ENCODE measurements around the gene SMAD2. TPM values are rescaled to one million over a fixed set of nuclear protein-coding genes. Genes with fewer than 3 reads are reported as not detected.
"Not testable (repeated sequence)": the region's sequence is repeated elsewhere in the genome, so short reads cannot be mapped to it uniquely, and the experiment has no call there.

Gene SMAD2
- total and polyA plus RNA-seq, 5 donors, result 30.7 to 114 (median 94.9) TPM

DNA sequence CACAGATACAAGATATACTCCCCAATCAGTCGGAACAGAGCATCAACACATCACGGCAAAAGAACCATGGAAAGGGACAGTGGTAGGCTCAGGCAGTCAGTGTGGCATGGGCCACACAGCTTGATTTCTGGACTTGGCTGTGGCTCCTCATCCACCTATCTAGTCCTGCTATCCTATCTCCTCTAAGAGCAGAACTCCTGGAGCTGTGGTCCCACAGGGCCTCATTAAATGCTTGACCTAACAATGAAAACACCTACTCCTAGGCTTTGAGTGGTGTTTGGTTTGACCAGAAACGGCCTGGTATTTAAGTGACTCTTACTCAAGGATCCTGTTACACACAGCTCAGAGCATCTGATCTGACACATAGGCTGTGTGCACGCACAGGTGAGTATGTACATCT is 33.6 kb upstream of the SMAD2 start:
- Histone ChIP-seq H3K4me3 (ENCODE audit: low read length) (no peak overlapping the region), H3K9me3 (ENCODE audit: control insufficient read depth, low read length) (no peaks in the 10 kb centered on the region), H3K4me1 (ENCODE audit: control insufficient read depth, insufficient read depth, low read length) (no peaks in the 10 kb centered on the region), H3K27ac (ENCODE audit: low read length) (no peak overlapping the region), H3K27me3 (ENCODE audit: control insufficient read depth, insufficient read depth) (no peaks in the 10 kb centered on the region)
- intact Hi-C loops (cut with DNase I), result no loop called here
- WGBS, result 83% methylated on average over 4 of the region's 4 CpGs
- ATAC-seq (no peak), DNase-seq (no peak)

DNA sequence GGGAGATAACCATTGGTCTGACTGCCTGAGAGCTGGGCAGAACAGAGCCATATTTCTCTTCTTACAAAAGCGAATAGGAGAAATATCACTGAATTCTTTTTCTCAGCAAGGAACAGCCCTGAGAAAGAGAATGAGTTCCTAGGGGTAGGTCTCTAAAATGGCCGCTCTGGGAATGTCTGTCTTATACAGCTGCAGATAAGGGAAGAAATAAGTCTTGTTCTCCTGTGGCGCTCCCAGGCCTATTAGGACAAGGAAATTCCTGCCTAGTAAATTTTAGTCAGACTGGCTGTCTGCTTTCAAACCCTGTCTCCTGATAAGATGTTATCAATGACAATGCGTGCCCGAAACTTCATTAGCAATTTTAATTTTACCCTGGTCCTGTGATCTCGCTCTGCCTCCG is 30.5 kb upstream of the SMAD2 start:
- DNase-seq; H3K4me1 ChIP-seq (ENCODE audit: control insufficient read depth, insufficient read depth, low read length); intact Hi-C loops (cut with DNase I); H3K27me3 ChIP-seq (ENCODE audit: control insufficient read depth, insufficient read depth); H3K27ac ChIP-seq (ENCODE audit: low read length); H3K9me3 ChIP-seq (ENCODE audit: control insufficient read depth, low read length); ATAC-seq; H3K4me3 ChIP-seq (ENCODE audit: low read length): not testable (repeated sequence)
- 95% methylated on average over 7 of the region's 7 CpGs for WGBS

DNA sequence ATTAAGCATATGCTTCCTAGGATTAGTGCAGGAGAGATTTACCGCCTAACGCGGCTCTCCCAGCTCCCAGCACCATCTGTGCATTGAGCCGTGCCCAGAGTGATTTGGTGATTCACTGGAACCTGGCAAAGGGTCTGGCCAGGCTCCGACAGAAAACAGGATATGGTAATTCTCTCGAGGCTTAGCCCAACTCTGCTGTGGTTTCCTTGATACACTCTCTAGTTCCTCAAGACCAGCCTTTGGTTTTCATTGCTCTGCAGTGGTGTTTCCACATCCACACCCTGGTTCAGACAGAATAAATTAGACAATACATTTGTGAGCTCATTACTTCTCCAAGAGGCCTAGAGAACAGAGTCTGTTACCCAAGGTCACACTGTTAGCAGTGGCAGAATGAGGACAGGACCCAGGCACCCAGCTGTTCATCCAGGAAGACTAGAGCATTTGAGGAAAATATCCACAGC is 23.0 kb upstream of the SMAD2 start:
- 38% methylated on average over 6 of the region's 6 CpGs for WGBS
- Histone ChIP-seq H3K9me3 (ENCODE audit: control insufficient read depth, low read length) (no peaks in the 10 kb centered on the region), H3K27me3 (ENCODE audit: control insufficient read depth, insufficient read depth) (no peaks in the 10 kb centered on the region), H3K4me3 (ENCODE audit: low read length) (no peak overlapping the region), H3K27ac (ENCODE audit: low read length) (no peak overlapping the region), H3K4me1 (ENCODE audit: control insufficient read depth, insufficient read depth, low read length) (no peaks in the 10 kb centered on the region)
- peak; percentile 28 to 57 (median 51) for DNase-seq
- intact Hi-C loops (cut with DNase I), result no loop called here
- peak; percentile 63 to 85 for ATAC-seq

DNA sequence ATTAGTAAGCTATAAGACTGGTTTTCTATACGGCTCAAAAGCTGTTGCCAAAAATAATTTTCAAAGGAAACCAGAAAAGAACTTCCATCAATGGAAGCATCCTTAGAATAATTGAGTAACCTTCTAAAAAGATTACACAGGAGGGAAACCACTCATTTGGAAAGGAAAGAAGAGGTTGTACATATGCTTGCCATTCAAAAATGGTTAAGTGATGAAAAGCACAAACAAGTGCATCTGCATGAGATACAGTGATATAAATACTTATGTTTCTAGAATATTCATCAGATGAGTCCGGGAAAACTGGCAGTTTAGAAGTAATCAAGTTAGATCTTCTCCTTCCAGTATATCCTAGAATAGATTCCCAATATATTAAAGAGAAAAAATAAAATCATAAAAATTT is 20.1 kb upstream of the SMAD2 start:
- no peaks in the 10 kb centered on the region for H3K9me3 ChIP-seq (ENCODE audit: control insufficient read depth, low read length)
- H3K4me1 ChIP-seq (ENCODE audit: control insufficient read depth, insufficient read depth, low read length), result no peaks in the 10 kb centered on the region
- H3K27ac ChIP-seq (ENCODE audit: low read length), result no peak overlapping the region
- intact Hi-C loops (cut with DNase I), result no loop called here
- H3K4me3 ChIP-seq (ENCODE audit: low read length), result no peak overlapping the region
- DNase-seq (no peak), ATAC-seq (no peak)
- WGBS, result 79% methylated on average over 2 of the region's 2 CpGs
- no peaks in the 10 kb centered on the region for H3K27me3 ChIP-seq (ENCODE audit: control insufficient read depth, insufficient read depth)

DNA sequence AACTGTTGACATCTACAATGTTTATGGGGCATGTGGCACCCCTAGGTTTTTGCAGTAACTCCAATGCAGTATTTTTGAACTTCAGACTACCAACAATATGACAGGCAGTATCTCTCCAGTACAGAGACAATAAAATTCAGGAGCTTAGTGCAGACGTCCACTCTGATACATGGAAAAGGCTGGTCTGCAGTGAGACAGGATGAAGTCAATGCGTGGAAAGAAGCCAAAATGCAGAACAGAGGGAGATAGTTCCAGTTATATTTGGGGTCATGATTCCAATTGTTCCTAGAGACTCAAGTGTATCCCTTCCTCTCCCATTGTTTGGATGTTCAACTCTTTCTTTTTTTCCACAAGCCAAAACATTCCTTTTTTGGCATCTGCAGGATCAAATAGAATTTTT is 18.7 kb upstream of the SMAD2 start:
- no peak overlapping the region for H3K27ac ChIP-seq (ENCODE audit: low read length)
- intact Hi-C loops (cut with DNase I), result no loop called here

DNA sequence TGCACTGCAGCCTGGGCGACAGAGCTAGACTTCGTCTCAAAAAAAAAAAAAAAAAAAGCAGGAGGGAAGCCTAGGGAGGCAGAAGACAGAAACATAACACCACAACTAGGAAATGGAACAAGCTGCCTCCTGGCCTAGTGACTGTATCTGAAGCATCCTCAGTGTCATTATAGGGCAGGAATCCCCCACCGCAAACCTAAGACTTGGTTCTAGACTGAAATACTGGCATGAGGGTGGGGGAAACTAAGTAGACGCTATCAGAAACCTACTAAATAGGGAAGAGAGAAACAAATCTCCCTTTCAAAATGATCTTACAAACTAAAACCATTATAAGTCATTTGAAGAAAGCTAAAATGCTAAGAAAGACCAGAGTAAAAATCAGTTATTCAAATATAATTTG is 16.4 kb upstream of the SMAD2 start:
- no peaks in the 10 kb centered on the region for H3K27me3 ChIP-seq (ENCODE audit: control insufficient read depth, insufficient read depth)
- no peak for DNase-seq
- WGBS, result 89% methylated on average over 4 of the region's 4 CpGs
- H3K4me1 ChIP-seq (ENCODE audit: control insufficient read depth, insufficient read depth, low read length), result no peaks in the 10 kb centered on the region
- H3K4me3 ChIP-seq (ENCODE audit: low read length), result no peak overlapping the region
- intact Hi-C loops (cut with DNase I), result no loop called here
- no peak for ATAC-seq
- no peak overlapping the region for H3K27ac ChIP-seq (ENCODE audit: low read length)
- H3K9me3 ChIP-seq (ENCODE audit: control insufficient read depth, low read length), result no peaks in the 10 kb centered on the region

More for the DNA sequence above, 18.7 kb upstream of the SMAD2 start:
- H3K4me1 ChIP-seq (ENCODE audit: control insufficient read depth, insufficient read depth, low read length), result no peaks in the 10 kb centered on the region
- DNase-seq (no peak), ATAC-seq (peak; percentile 22 to 59)
- H3K9me3 ChIP-seq (ENCODE audit: control insufficient read depth, low read length), result no peaks in the 10 kb centered on the region
- WGBS, result 26% methylated on average over 2 of the region's 2 CpGs
- H3K4me3 ChIP-seq (ENCODE audit: low read length), result no peak overlapping the region
- no peaks in the 10 kb centered on the region for H3K27me3 ChIP-seq (ENCODE audit: control insufficient read depth, insufficient read depth)

DNA sequence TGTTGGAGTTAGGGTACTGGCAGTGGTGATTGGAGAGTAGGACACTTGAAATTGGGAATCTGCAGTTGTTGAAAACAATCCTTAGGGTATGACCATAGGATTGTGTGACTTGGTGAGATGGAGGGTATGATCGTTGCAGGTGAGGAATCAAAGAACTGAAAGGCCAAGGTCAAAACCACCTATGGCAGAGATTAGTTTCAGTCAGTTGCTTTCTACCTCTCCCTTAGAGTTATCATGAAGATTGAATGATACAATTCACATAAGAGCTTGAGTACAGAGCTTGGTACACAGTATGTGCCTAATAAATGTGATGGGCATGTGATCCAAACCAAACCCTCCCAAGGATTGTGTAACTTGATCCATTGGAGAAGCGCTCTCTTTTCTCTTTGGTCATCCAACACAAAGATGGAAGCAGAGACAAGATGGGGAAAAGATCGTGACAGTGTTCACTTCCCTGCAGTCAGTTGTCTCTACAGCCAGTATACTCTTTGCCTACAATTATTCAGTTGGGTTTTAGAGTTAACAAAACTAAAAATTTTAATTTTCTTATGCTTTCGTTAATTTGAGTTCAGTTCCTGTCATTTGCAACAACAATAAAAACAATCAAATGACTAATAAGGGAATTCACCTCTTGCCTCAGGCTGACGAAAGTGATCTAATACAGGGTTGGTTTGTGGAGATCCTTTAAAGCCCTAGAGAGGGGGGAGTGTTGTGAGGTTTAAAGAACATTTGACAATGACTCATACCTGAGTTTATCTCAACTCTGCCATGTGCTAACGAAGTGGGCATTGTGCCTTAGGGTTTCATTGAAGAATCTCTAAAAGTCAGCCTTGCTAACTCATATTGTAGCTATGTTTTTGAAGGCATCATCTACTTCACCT is 14.8 kb upstream of the SMAD2 start:
- intact Hi-C loops (cut with DNase I), result no loop called here
- H3K9me3 ChIP-seq (ENCODE audit: control insufficient read depth, low read length), result no peaks in the 10 kb centered on the region
- WGBS, result 78% methylated on average over 6 of the region's 6 CpGs
- no peak for ATAC-seq
- DNase-seq, result no peak
- no peaks in the 10 kb centered on the region for H3K27me3 ChIP-seq (ENCODE audit: control insufficient read depth, insufficient read depth)
- H3K27ac ChIP-seq (ENCODE audit: low read length), result no peak overlapping the region
- no peaks in the 10 kb centered on the region for H3K4me1 ChIP-seq (ENCODE audit: control insufficient read depth, insufficient read depth, low read length)
- no peak overlapping the region for H3K4me3 ChIP-seq (ENCODE audit: low read length)

DNA sequence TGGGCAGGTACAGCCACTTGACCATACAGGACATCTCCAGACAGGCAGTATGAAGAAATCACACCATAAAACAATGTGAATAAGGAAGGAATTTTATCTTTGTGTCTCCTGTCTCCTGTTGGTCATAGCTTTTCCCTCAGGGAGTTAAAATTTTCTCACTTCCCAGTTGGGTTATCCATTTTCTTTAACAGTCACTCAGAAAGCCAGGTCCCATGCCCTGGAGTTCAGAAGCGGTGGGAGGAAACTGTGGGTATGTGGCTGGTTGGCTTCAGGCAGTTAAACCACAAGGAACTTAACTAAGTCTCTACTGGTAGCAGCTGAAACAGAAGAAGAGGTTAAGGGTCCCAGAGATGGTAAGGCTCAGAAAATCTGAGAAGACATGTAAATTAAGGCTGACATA is 6.5 kb upstream of the SMAD2 start:
- 73% methylated on average over 1 of the region's 1 CpG for WGBS
- ATAC-seq, result no peak
- H3K4me1 ChIP-seq (ENCODE audit: control insufficient read depth, insufficient read depth, low read length), result no peaks in the 10 kb centered on the region
- DNase-seq, result no peak
- intact Hi-C loops (cut with DNase I), result no loop called here
- no peak overlapping the region for H3K27ac ChIP-seq (ENCODE audit: low read length)
- no peaks in the 10 kb centered on the region for H3K27me3 ChIP-seq (ENCODE audit: control insufficient read depth, insufficient read depth)
- H3K4me3 ChIP-seq (ENCODE audit: low read length), result no peak overlapping the region
- no peaks in the 10 kb centered on the region for H3K9me3 ChIP-seq (ENCODE audit: control insufficient read depth, low read length)

DNA sequence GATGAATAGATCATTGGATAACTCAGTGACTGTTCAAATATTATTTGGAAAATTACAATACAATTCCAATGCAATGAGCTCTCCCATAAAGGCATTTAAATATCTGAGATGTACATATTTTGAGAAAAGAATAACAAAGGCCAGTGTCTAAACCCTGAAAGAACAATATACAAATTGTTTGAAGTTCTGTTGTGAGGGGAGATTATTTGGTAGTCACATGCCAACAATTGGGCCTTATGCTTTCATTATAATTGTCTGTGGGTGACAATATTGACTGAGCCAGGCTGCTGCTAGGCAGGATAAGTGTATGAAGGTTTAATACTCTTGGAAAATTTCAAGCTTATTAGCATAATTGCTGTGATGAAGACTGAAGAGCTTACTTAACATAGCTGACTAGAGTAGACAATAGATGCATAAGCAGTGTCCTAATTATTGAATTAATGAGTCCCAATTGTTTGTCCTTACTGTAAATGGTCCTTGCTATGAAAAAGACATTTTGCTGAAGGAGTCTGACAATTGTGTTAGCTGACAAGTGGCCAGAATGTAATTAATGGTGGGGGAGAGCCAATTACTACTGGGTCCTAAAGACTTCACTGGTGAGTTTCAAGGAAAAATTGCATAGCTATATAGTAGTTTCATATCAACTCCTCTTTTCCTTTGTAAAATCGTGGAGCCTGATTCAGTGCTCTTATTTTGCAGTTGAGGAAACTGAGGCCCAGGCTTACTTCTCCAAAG is 5.0 kb upstream of the SMAD2 start:
- no peaks in the 10 kb centered on the region for H3K9me3 ChIP-seq (ENCODE audit: control insufficient read depth, low read length)
- 84% methylated on average over 1 of the region's 1 CpG for WGBS
- no peak for ATAC-seq
- no peaks in the 10 kb centered on the region for H3K4me1 ChIP-seq (ENCODE audit: control insufficient read depth, insufficient read depth, low read length)
- H3K27ac ChIP-seq (ENCODE audit: low read length), result no peak overlapping the region
- no peak for DNase-seq
- H3K4me3 ChIP-seq (ENCODE audit: low read length), result no peak overlapping the region
- no peaks in the 10 kb centered on the region for H3K27me3 ChIP-seq (ENCODE audit: control insufficient read depth, insufficient read depth)
- intact Hi-C loops (cut with DNase I), result no loop called here

DNA sequence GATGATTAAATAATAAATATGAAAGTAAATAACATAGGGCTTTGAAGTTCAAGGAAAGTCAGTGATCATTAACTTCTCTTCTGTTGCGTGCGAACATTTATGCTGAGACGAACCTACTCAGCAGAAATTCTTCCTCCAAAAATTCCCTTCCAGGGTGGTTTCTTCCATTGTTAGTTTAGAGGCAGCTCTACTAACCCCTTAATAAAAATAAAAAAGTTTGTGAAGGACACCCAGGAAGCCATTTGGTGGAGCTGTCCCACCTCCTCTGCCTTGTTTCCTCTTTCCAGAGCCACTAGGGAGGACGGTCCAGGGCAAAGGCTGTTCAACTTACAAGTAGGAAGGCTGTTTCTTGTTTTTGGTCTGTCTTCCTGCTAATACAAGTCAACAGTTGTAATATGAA is 2.1 kb upstream of the SMAD2 start:
- intact Hi-C loops (cut with DNase I), result no loop called here
- peak in 1 of 3 donors; percentile 53 for DNase-seq
- ATAC-seq, result no peak
- Histone ChIP-seq H3K27me3 (ENCODE audit: control insufficient read depth, insufficient read depth) (no peaks in the 10 kb centered on the region), H3K4me1 (ENCODE audit: control insufficient read depth, insufficient read depth, low read length) (no peaks in the 10 kb centered on the region), H3K27ac (ENCODE audit: low read length) (no peak overlapping the region), H3K4me3 (ENCODE audit: low read length) (no peak overlapping the region), H3K9me3 (ENCODE audit: control insufficient read depth, low read length) (no peaks in the 10 kb centered on the region)
- 78% methylated on average over 4 of the region's 4 CpGs for WGBS

DNA sequence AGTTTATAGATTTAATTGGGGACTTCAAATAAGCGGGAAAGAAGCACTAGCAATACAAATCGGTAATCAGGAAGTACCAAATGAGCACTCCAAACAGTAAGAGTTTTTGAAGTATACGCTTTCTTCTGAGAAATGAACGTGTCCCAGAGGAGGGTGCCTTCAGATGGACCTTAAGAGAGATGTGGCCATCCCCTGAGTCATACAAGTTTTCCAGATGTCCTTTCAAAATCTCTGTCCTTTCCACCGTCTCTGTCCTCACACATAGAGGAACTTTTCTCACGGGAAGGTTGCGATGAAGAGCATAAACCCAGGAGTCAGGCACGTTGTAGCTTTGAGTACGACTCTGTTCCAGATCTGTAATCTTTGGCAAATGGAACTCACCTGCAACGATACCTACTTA is 1.7 kb upstream of the SMAD2 start:
- DNase-seq, result no peak
- Histone ChIP-seq H3K27ac (ENCODE audit: low read length) (no peak overlapping the region), H3K4me1 (ENCODE audit: control insufficient read depth, insufficient read depth, low read length) (no peaks in the 10 kb centered on the region), H3K9me3 (ENCODE audit: control insufficient read depth, low read length) (no peaks in the 10 kb centered on the region), H3K27me3 (ENCODE audit: control insufficient read depth, insufficient read depth) (no peaks in the 10 kb centered on the region), H3K4me3 (ENCODE audit: low read length) (no peak overlapping the region)
- WGBS, result 85% methylated on average over 10 of the region's 10 CpGs
- ATAC-seq, result no peak
- intact Hi-C loops (cut with DNase I), result no loop called here
